ENCODE measurements around the gene ANKRD27. TPM values are rescaled to one million over a fixed set of nuclear protein-coding genes. Genes with fewer than 3 reads are reported as not detected.

The ANKRD27 gene
- total and polyA plus RNA-seq, 2 experiments from 2014 or later = 24.3 to 32.6 TPM

- no peak overlapping the region for H3K4me3 ChIP-seq
- no peaks in the 10 kb centered on the region for H3K4me1 ChIP-seq (ENCODE audit: insufficient read depth)
- no peaks in the 10 kb centered on the region for H3K9me2 ChIP-seq (replicated peaks; ENCODE audit: insufficient read depth)
- 95% methylated on average over 9 of the region's 9 CpGs for WGBS (ENCODE audit: low lambda C conversion rate, missing lambda C conversion rate)
- no peaks in the 10 kb centered on the region for H3K9me3 ChIP-seq (ENCODE audit: low read depth)
- no peaks in the 10 kb centered on the region for H3K79me2 ChIP-seq
- H3K4me2 ChIP-seq = no peak overlapping the region
- no peak overlapping the region for H3K27ac ChIP-seq
- no peak for DNase-seq (ENCODE audit: low spot score)
- no peaks in the 10 kb centered on the region for H4K20me1 ChIP-seq (ENCODE audit: insufficient read depth, poor library complexity, severe bottlenecking)
- no peaks in the 10 kb centered on the region for H3K36me3 ChIP-seq (replicated peaks; ENCODE audit: insufficient read depth, low read depth)
- TF ChIP-seq EZH2 (IDR thresholded peaks at IDR 0.05; ENCODE audit: borderline replicate concordance) = no peak
- no peak for TF ChIP-seq CTCF (IDR thresholded peaks at IDR 0.05; ENCODE audit: poor library complexity)
- no peak for TF ChIP-seq EZH2phosphoT487 (IDR thresholded peaks at IDR 0.05; ENCODE audit: low read depth, severe bottlenecking, unreplicated experiment)
- no peak overlapping the region for H2AFZ ChIP-seq
- no peaks in the 10 kb centered on the region for H3K27me3 ChIP-seq
These were observed 111.2 kb downstream of the ANKRD27 start for GRCh38 chr19:32563761-32564160.

- H2AFZ ChIP-seq = no peak overlapping the region
- no peak for DNase-seq (ENCODE audit: low spot score)
- no peaks in the 10 kb centered on the region for H3K36me3 ChIP-seq (replicated peaks; ENCODE audit: insufficient read depth, low read depth)
- no peaks in the 10 kb centered on the region for H3K9me3 ChIP-seq (ENCODE audit: low read depth)
- WGBS (ENCODE audit: low lambda C conversion rate, missing lambda C conversion rate) = 62% methylated on average over 10 of the region's 10 CpGs
- no peaks in the 10 kb centered on the region for H3K4me1 ChIP-seq (ENCODE audit: insufficient read depth)
- no peak for TF ChIP-seq EZH2 (IDR thresholded peaks at IDR 0.05; ENCODE audit: borderline replicate concordance)
- no peak for TF ChIP-seq CTCF (IDR thresholded peaks at IDR 0.05; ENCODE audit: poor library complexity)
- TF ChIP-seq EZH2phosphoT487 (IDR thresholded peaks at IDR 0.05; ENCODE audit: low read depth, severe bottlenecking, unreplicated experiment) = no peak
- H3K9me2 ChIP-seq (replicated peaks; ENCODE audit: insufficient read depth) = no peaks in the 10 kb centered on the region
- no peak overlapping the region for H3K4me2 ChIP-seq
- H3K79me2 ChIP-seq = no peaks in the 10 kb centered on the region
- H4K20me1 ChIP-seq (ENCODE audit: insufficient read depth, poor library complexity, severe bottlenecking) = no peaks in the 10 kb centered on the region
- no peak overlapping the region for H3K4me3 ChIP-seq
- H3K27me3 ChIP-seq = no peaks in the 10 kb centered on the region
- no peak overlapping the region for H3K27ac ChIP-seq
These were observed 116.3 kb downstream of the ANKRD27 start for GRCh38 chr19:32558607-32559228.

GRCh38 chr19:32555786-32556185 is 119.2 kb downstream of the ANKRD27 start:
- no peak for DNase-seq (ENCODE audit: low spot score)
- H3K27me3 ChIP-seq = no peaks in the 10 kb centered on the region
- no peaks in the 10 kb centered on the region for H3K36me3 ChIP-seq (replicated peaks; ENCODE audit: insufficient read depth, low read depth)
- no peaks in the 10 kb centered on the region for H3K4me1 ChIP-seq (ENCODE audit: insufficient read depth)
- no peaks in the 10 kb centered on the region for H3K79me2 ChIP-seq
- H2AFZ ChIP-seq = no peak overlapping the region
- TF ChIP-seq CTCF (IDR thresholded peaks at IDR 0.05; ENCODE audit: poor library complexity) (no peak), EZH2phosphoT487 (IDR thresholded peaks at IDR 0.05; ENCODE audit: low read depth, severe bottlenecking, unreplicated experiment) (no peak), EZH2 (IDR thresholded peaks at IDR 0.05; ENCODE audit: borderline replicate concordance) (no peak)
- no peaks in the 10 kb centered on the region for H3K9me2 ChIP-seq (replicated peaks; ENCODE audit: insufficient read depth)
- H3K9me3 ChIP-seq (ENCODE audit: low read depth) = no peaks in the 10 kb centered on the region
- H3K27ac ChIP-seq = no peak overlapping the region
- WGBS (ENCODE audit: low lambda C conversion rate, missing lambda C conversion rate) = 100% methylated on average over 1 of the region's 1 CpG
- H3K4me3 ChIP-seq = no peak overlapping the region
- H4K20me1 ChIP-seq (ENCODE audit: insufficient read depth, poor library complexity, severe bottlenecking) = no peaks in the 10 kb centered on the region
- no peak overlapping the region for H3K4me2 ChIP-seq

Measured in hepatocyte (in vitro differentiated cells).